SH-SY5Y (cell line): ENCODE measurements around the gene C1orf53.

Source experiments
- GATA2 ChIP-seq: IDR thresholded peaks from 2 replicates; pipeline ENCODE4 v1.6.1; 2011; ENCODE audit warnings: mild to moderate bottlenecking, low read depth, low read length
- GATA3 ChIP-seq: IDR thresholded peaks from 2 replicates; pipeline ENCODE4 v1.6.1; 2011; ENCODE audit warnings: low read depth, mild to moderate bottlenecking, low read length, moderate library complexity

Gene C1orf53

DNA sequence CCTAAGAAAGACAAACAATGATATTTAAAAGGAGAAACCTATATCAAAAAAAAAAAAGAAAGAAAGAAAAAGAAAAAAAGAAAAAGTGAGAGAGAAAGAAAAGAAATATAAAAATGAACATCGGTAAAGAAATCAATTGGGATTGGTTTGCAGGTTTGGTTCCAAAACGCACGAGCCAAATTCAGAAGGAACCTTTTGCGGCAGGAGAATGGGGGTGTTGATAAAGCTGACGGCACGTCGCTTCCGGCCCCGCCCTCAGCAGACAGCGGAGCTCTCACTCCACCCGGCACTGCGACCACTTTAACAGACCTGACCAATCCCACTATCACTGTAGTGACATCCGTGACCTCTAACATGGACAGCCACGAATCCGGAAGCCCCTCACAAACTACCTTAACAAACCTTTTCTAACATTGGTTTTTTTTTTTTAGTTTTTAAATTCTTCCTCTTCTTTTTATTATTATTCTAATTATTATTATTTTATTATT, 26.5 kb downstream of the C1orf53 start:
- TF ChIP-seq GATA2 (no peak), GATA3 (no peak)

DNA sequence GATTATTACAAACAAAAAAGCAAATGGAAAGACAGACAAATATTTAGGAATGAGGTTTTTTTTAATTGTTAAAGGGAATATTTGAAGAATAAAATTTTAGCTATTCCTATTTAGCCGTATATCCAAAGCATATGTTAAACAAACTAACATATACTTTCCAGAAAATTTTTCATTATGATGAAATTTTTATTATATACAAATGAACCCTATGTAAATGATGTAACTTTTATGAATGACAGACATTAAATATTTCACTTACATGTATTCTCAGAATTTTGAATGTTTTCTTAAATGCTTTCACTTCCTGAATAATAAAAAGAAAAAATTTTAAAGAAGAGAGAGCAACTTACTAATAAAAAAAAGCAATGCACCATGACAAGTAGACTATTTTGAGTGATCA, 30.6 kb downstream of the C1orf53 start:
- TF ChIP-seq GATA2 (no peak), GATA3 (no peak)

DNA sequence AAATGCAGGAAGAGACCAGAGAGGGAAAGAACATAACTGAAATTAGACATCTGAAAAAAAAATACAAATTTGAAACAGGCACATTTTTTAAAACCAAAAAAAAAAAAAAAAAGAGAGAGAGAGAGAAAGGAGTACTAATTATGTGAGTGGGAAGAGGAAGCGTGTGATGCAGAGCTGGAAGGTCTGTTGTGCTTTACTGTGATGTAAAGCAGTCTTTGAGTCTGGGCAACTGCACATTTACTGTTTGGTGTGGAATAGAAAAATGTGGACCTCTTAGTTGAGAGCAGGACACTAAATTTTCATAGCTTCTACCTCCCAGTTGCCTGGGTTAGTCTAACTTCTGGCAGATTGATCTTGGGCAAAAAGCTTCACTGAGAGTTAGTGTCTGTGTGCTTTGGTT, 31.2 kb downstream of the C1orf53 start:
- TF ChIP-seq GATA2 (no peak), GATA3 (no peak)

DNA sequence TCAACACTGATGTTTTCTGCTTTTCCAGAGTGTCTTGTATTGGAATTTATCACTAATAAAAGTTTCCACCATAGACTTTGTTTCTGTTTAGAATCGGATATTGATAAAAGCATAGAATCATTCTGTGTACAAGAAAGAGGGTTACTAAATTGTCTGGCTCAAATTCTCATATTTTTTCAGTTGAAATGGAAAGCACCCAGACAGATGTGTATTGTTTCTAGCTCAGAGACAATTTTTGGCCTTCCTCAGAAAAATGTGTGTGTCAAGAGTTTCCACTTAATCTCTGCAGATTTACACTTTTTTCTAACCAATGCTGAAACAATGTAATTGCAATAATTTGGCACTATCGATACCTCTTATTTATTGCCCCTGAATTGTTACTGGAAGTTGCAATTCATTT, 35.0 kb downstream of the C1orf53 start:
- TF ChIP-seq GATA3 (no peak), GATA2 (no peak)

DNA sequence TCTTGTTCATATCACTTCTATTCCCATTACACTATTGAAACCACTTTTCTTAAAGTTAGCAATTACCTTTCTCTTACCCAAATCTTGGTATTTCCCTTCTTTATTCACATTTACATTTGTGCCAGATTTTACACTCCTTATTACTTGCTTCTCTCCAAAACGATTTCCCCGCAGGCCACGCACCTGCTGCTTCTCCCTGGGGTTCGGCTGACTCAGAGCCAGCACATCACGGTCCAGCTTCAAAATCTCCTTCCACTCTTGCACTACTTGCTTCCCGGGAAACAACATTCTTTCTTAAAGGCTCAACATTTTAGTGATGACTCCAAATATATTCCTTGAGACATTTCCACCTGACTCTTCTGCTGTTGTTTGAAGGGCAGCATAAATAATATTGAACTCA, 35.5 kb downstream of the C1orf53 start:
- TF ChIP-seq GATA3 (no peak), GATA2 (no peak)

DNA sequence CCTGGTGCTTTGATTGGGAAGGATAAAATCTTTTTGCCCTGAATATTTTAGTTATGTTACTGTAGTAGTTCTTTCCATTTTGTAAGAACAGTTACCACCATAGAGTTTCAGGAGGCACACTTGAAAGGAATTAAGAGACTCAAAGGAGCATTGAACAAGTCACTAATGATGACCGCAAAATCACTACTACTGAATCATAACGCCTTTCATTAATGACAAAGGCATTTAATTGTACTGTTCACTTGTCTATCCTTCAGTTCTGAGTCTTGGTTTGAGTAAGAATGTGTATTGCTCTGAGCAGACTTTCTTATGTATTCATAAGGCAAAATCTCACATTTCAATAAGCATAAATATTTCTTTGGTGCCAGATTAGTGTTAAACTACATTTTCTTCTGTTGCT, 39.6 kb downstream of the C1orf53 start:
- TF ChIP-seq GATA2 (no peak), GATA3 (no peak)

DNA sequence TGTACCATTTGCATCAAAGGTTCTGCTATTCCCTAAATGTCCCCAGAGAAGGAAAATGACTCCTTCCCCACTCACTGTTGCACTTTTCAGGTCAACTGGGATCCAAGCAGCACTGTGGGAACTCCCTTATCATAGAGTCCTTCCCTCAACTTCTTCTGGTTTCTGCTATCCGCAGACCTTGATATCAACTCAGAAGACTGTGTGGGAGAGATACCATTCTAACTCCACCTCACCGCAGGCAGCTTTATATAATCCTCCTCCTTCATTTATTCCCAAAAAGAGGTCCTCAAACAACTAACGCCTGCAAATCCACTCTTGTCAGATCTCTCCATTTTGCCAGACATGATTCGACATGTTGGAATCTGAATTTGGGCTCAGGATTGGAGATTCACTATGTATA, 42.1 kb downstream of the C1orf53 start:
- TF ChIP-seq GATA2, result no peak
- TF ChIP-seq GATA3, result no peak

DNA sequence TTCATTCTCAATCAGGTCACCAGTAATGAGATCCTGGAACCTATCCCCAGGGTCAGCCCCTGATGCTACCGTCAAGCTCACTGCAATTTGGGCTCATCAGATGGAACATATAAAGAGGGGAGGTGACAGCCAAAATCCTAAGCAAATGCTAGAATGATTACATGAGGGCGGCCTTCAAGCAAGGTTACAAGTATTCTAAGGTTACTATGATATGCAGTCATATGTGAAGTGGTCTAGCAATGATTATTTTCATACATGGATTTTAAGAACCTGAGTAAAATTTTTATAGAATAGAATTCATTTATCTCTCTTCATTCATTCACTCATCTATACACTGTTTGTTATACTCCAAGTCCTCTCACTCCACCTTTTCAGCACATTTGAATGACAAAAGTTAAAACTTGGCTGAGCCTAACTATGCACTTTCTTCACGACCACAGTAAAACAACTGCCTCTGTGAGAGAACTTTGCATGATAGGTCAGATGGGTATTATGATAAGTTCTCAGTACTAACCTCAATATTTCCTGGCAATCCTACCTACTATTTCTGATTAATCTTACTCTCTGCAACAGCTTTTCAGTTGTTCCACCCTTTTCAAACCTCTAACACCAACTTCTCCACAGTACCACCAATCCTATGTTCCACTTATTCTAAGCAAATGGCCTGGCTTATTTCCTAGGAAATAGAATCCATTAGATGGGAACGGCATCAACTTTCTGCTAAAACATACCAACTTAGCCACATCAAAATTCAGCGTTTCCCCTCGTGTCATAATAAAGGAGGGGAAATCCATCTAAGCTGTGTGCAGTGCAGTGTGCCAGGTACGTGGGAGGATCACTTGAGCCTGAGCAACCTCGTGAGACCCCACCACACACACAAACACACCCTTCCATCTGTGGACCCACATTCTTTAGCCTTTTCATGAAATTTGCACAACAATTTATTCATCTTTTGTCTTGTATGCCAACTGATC, 46.8 kb downstream of the C1orf53 start:
- no peak for TF ChIP-seq GATA2
- no peak for TF ChIP-seq GATA3

DNA sequence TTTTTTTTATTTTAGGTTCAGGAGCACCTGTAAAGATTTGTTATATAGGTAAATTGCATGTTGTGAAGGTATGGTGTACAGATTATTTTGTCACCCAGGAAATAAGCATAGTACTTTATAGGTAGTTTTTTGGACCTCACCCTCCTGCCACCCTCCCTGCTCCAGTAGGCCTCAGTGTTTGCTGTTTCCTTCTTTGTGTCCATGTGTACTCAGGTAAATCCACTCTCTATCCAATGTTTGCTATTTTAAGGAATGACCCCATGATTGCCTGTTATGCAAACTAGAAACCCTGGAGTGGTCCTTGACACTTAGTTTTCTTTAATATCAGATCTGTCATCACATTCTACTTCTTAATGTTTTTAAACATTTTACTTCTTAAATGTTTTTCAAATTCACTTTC, 48.7 kb downstream of the C1orf53 start:
- TF ChIP-seq GATA3, result no peak
- TF ChIP-seq GATA2, result no peak

DNA sequence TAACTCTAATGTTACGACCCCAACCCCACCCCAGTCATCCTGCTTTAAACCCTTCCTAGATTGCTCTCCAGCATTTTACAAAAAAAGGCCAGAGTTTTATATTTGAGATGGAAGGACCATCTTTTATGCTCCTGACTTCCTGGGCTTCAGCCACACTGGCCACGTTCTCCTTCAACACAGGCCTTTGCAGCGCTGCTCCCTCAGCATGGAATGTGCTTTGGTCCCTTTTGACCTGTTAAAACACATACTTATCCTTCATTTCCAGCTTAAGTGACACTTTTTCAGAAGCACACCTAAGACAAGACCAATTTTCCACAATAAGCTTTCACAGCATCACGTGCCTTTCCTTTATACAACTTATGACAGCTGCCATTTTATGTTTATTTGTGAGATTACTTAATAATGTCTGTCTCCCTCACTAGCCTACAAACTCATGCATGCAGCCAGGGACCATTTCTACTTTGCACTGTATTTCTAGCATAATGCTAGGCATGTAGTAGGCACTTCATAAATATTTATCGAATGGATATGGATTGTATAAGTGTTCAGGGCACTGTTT, 49.3 kb downstream of the C1orf53 start:
- TF ChIP-seq GATA2 (no peak), GATA3 (no peak)

DNA sequence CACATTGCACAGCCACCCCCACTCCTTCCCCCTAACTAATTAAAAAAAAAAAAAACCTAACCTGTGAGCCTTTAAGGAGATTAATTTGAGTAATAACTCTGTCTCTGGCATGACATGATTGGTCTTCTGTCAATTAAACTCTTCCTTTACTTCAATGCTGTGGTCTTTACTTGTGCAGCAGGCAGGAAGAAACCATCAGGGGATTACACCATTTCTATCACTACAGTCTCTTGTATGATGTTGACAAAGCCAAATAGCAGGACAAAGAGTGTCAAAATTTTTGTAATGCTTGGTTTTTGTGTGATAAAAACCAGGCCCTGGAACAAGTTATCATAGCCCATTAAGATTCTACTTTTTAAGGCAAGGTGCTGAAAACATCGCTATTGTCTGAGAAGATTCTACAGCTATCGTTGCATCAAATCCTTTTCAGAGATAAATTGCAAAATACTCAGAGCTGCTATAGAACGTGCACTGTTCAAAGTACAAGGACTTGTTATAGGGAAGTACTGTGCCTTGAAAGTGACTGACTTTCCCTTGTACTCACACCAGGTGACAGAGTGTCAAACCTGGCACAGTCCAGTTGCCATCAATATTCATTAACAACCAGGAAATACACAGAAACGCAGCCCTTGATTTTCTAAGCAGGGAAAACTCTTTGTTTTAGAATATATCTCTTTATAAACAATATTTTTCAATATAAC, 52.4 kb downstream of the C1orf53 start:
- TF ChIP-seq GATA3 (no peak), GATA2 (no peak)

DNA sequence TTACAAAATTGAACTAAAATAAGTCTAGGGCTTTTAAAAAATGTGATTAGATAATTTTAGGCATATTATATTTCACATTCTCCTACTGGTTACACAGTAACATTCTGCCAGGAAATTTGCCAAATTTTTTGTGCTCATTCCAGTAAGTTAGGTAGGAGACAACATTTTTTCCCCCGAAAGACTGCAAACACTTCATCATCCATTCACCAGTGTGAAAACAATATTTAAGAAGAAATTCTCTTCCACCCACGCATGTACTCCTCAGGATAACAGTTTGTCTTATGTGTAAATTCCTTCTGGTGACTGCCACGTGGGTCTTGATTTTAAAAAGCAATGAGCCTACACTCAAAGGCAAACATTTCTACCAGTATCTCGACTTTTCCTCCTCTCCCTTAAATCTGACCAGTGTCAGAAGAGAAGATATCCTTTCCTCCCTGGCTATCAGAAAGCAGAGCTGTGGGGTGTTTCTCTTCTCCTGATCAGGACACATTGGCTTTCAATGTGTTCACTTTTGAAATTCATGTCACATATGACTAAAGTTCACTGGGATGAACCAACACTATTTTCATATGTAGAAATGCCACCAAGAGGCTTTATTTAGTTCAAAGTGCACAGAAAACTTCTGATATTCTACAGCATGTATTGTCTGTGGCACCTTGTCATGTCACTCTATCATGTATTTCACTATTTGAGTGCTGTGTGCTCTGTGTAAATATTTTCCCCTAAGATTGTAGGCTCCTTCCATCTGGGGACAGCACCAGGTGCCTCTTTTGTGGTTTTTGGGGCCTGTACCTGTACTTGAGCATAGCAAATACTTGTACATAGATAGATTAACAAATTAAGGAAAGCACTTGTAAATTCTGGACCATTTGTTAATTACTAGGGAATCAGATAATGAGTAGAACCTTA, 53.3 kb downstream of the C1orf53 start:
- TF ChIP-seq GATA2 (no peak), GATA3 (no peak)
